H1 (cell line): ENCODE results near the gene ARL5A. TPM values are rescaled to one million over a fixed set of nuclear protein-coding genes. Genes with fewer than 3 reads are reported as not detected.

ENCODE experiments used
- CTCF ChIA-PET: fragments of 300-600 bp; sonication (Branson Sonifier 250); formaldehyde crosslinking; loops from one replicate; lab custom pipeline; 2021; ENCODE audit not compliant: partially characterized antibody; lab: Charles Lee
- POLR2A ChIA-PET: fragments of 300-600 bp; sonication (Branson Sonifier 250); formaldehyde crosslinking; loops from one replicate; lab custom pipeline; 2021; ENCODE audit warnings: inconsistent platforms; ENCODE audit not compliant: partially characterized antibody; lab: Charles Lee
- DNase-seq, 2 experiments: peaks; one replicate each; pipeline versions ENCODE4 v3.0.0 to v3.0.0-alpha.2; 2010 to 2022; ENCODE audit warnings: low spot score in 2 of 2, low read depth in 1 of 2, mixed read lengths in 1 of 2
- FAIRE-seq: peaks from 2 replicates; lab custom pipeline; 2011; peaks lifted over from hg19 to GRCh38; lab: Jason Lieb, UNC
- H2AFZ ChIP-seq: 2 replicates; pipeline ENCODE4 v1.8.1; 2012; ENCODE audit warnings: low read length, inconsistent platforms
- H2AK5ac ChIP-seq: 2 replicates; pipeline ENCODE4 v1.6.1; 2013; ENCODE audit warnings: low read depth, low read length
- H2BK120ac ChIP-seq: replicated peaks from 2 replicates; pipeline ENCODE3; 2013; ENCODE audit warnings: low read depth, low read length, inconsistent platforms
- H2BK12ac ChIP-seq: 2 replicates; pipeline ENCODE4 v1.6.1; 2013; ENCODE audit warnings: low read depth, low read length
- H2BK15ac ChIP-seq: 2 replicates; pipeline ENCODE4 v1.6.1; 2013; ENCODE audit warnings: low read length
- H2BK20ac ChIP-seq: 2 replicates; pipeline ENCODE4 v1.6.1; 2013; ENCODE audit warnings: low read length
- H2BK5ac ChIP-seq: 2 replicates; pipeline ENCODE4 v1.6.1; 2013; ENCODE audit warnings: low read depth, low read length
- H3K14ac ChIP-seq: 2 replicates; pipeline ENCODE4 v1.6.1; 2013; ENCODE audit warnings: inconsistent platforms; ENCODE audit not compliant: insufficient read length
- H3K18ac ChIP-seq: 2 replicates; pipeline ENCODE4 v1.6.1; 2013; ENCODE audit warnings: low read length; ENCODE audit errors: extremely low read depth
- H3K23ac ChIP-seq: 2 replicates; pipeline ENCODE4 v1.6.1; 2013; ENCODE audit warnings: inconsistent platforms; ENCODE audit not compliant: insufficient read length
- H3K23me2 ChIP-seq: 2 replicates; pipeline ENCODE4 v1.6.1; 2013; ENCODE audit warnings: low read depth, low read length
- H3K27ac ChIP-seq: 2 replicates; pipeline ENCODE4 v1.6.1; 2011; ENCODE audit warnings: low read depth, low read length, inconsistent platforms
- H3K27me3 ChIP-seq, 4 experiments: replicated peaks in 1 of 4; 1 replicate in 1 of 4; 2 replicates in 3 of 4; pipeline versions ENCODE4 v1.6.1 to v1.8.1; 2011 to 2013; ENCODE audit warnings: low read length in 3 of 4, mild to moderate bottlenecking in 3 of 4, inconsistent platforms in 2 of 4, mixed read lengths in 2 of 4, moderate library complexity in 1 of 4; ENCODE audit not compliant: control insufficient read depth in 3 of 4, insufficient read depth in 3 of 4; ENCODE audit errors: extremely low read depth in 1 of 4
- H3K36me3 ChIP-seq, 4 experiments: 2 replicates each; pipeline versions ENCODE4 v1.6.1 to v1.8.1; 2011 to 2013; ENCODE audit warnings: mild to moderate bottlenecking in 4 of 4, low read length in 3 of 4, moderate library complexity in 2 of 4, control low read depth in 1 of 4, inconsistent platforms in 1 of 4; ENCODE audit not compliant: insufficient read depth in 4 of 4, control insufficient read depth in 2 of 4
- H3K4ac ChIP-seq: replicated peaks from 2 replicates; pipeline ENCODE3; 2013; ENCODE audit warnings: low read length, low read depth, mixed read lengths, inconsistent platforms; ENCODE audit not compliant: insufficient read length
- H3K4me1 ChIP-seq, 4 experiments: replicated peaks in 1 of 4; 1 replicate in 1 of 4; 2 replicates in 3 of 4; pipeline versions ENCODE4 v1.6.1 to v1.8.1; 2011 to 2013; ENCODE audit warnings: low read length in 3 of 4, inconsistent platforms in 2 of 4, mixed read lengths in 1 of 4; ENCODE audit not compliant: insufficient read depth in 4 of 4, control insufficient read depth in 3 of 4
- H3K4me2 ChIP-seq, 2 experiments: 2 replicates each; pipeline versions ENCODE4 v1.6.1 to v1.8.1; 2011 to 2013; ENCODE audit warnings: low read depth in 2 of 2, low read length in 2 of 2, control low read depth in 1 of 2, inconsistent platforms in 1 of 2, mild to moderate bottlenecking in 1 of 2; ENCODE audit not compliant: insufficient read depth in 1 of 2
- H3K4me3 ChIP-seq, 4 experiments: fragments of 200-600, 300-600 bp in 1 of 4; sonication (generic), shearing (Covaris generic), sonication (Bioruptor Twin) in 1 of 4; 2 replicates each; pipeline versions ENCODE4 v1.5.1 to v1.8.1; 2011 to 2016; ENCODE audit warnings: low read length in 4 of 4, low read depth in 3 of 4, control low read depth in 2 of 4, inconsistent platforms in 2 of 4, mild to moderate bottlenecking in 2 of 4, mixed read lengths in 1 of 4, moderate library complexity in 1 of 4; ENCODE audit not compliant: insufficient read depth in 2 of 4; ENCODE audit errors: extremely low read depth in 1 of 4
- H3K56ac ChIP-seq: replicated peaks from 2 replicates; pipeline ENCODE3; 2013; ENCODE audit warnings: low read depth, mild to moderate bottlenecking, mixed read lengths, low read length, inconsistent platforms; ENCODE audit not compliant: insufficient read length
- H3K79me1 ChIP-seq: 2 replicates; pipeline ENCODE4 v1.6.1; 2013; ENCODE audit warnings: low read depth, low read length, control low read depth
- H3K79me2 ChIP-seq, 2 experiments: 2 replicates each; pipeline versions ENCODE4 v1.6.1 to v1.8.1; 2012 to 2013; ENCODE audit warnings: low read length in 2 of 2, mild to moderate bottlenecking in 2 of 2, inconsistent platforms in 1 of 2; ENCODE audit not compliant: insufficient read depth in 2 of 2, control insufficient read depth in 1 of 2
- H3K9ac ChIP-seq, 4 experiments: replicated peaks in 1 of 4; 1 replicate in 1 of 4; 2 replicates in 3 of 4; pipeline versions ENCODE4 v1.6.1 to v1.8.1; 2011 to 2013; ENCODE audit warnings: low read depth in 3 of 4, low read length in 3 of 4, control low read depth in 2 of 4, mild to moderate bottlenecking in 2 of 4, moderate library complexity in 2 of 4, inconsistent platforms in 1 of 4; ENCODE audit errors: extremely low read depth in 1 of 4
- H3K9me3 ChIP-seq, 2 experiments: 2 replicates each; pipeline versions ENCODE4 v1.6.1 to v1.8.1; 2012 to 2013; ENCODE audit warnings: mild to moderate bottlenecking in 2 of 2, moderate library complexity in 2 of 2, control low read depth in 1 of 2, inconsistent platforms in 1 of 2, low read depth in 1 of 2, low read length in 1 of 2, mixed read lengths in 1 of 2; ENCODE audit not compliant: insufficient read depth in 2 of 2
- H4K20me1 ChIP-seq, 2 experiments: replicated peaks in 1 of 2; 2 replicates each; pipeline versions ENCODE3 to v1.8.1; 2011 to 2013; ENCODE audit warnings: inconsistent platforms in 2 of 2, low read length in 2 of 2, mild to moderate bottlenecking in 1 of 2; ENCODE audit not compliant: insufficient read depth in 2 of 2, control insufficient read depth in 1 of 2
- H4K5ac ChIP-seq: 2 replicates; pipeline ENCODE4 v1.6.1; 2013; ENCODE audit warnings: low read length, low read depth, mixed read lengths, inconsistent platforms; ENCODE audit not compliant: insufficient read length
- H4K8ac ChIP-seq: 2 replicates; pipeline ENCODE4 v1.8.0; 2013; ENCODE audit warnings: mild to moderate bottlenecking, moderate library complexity, low read length, inconsistent platforms; ENCODE audit not compliant: insufficient read depth; ENCODE audit errors: extremely low read depth
- H4K91ac ChIP-seq: replicated peaks from 2 replicates; pipeline ENCODE3; 2013; ENCODE audit warnings: low read length, mixed read lengths, inconsistent platforms; ENCODE audit not compliant: insufficient read length
- KDM1A ChIP-seq: fragments of 200-600, 300-600 bp; sonication (generic); IDR thresholded peaks from 2 replicates; pipeline ENCODE4 v1.7.1; 2016; ENCODE audit warnings: mild to moderate bottlenecking, low read length, borderline replicate concordance
- TAF7 ChIP-seq: optimal IDR thresholded peaks from 2 replicates; pipeline ENCODE3; 2011; ENCODE audit warnings: low read depth, mild to moderate bottlenecking, inconsistent platforms, low read length, moderate library complexity, borderline replicate concordance
- whole genome bisulfite sequencing, 2 experiments: shearing (Covaris generic) in 1 of 2; methylation state at CpG; one replicate each; pipeline versions ENCODE4 v1.1.6 to v1.1.7; 2013 to 2015; ENCODE audit warnings: low lambda C conversion rate in 2 of 2, mixed read lengths in 2 of 2, inconsistent platforms in 1 of 2, low coverage in 1 of 2, missing lambda C conversion rate in 1 of 2; ENCODE audit not compliant: insufficient replicate concordance in 2 of 2, insufficient coverage in 1 of 2, insufficient read length in 1 of 2; ENCODE audit errors: extremely low coverage in 1 of 2, missing lambda C conversion rate in 1 of 2; 5-methylcytosine and 5-hydroxymethylcytosine counted together
- polyA plus RNA-seq, 7 experiments: library from polyadenylated mRNA; depleted of rRNA in 3 of 7; stranded (reverse) in 5 of 7; unstranded in 2 of 7; fragments of >200 nt in 5 of 7; fragments of 200-250 nt in 2 of 7; gene quantifications; 1 replicate in 5 of 7; 2 replicates in 1 of 7; 4 replicates in 1 of 7; pipeline versions ENCODE4 v1.2.1 to v1.2.3, GENCODE V29; 2011 to 2013; ENCODE audit warnings: missing spikeins in 2 of 7, mixed read lengths in 2 of 7
- total RNA-seq: library from RNA; stranded (reverse); fragmentation: NEBNext Ultra II Directional; extraction: Animal tissue kit (Norgen Biotek cat#: 25700); gene quantifications from 2 replicates; pipeline ENCODE4 v1.2.1, GENCODE V29; 2021

Gene ARL5A
- total and polyA plus RNA-seq, 2 of the 8 experiments (the other 6 are each of a cell fraction or from before 2014, with no cell fraction given) = 12.6 to 86.3 TPM

DNA sequence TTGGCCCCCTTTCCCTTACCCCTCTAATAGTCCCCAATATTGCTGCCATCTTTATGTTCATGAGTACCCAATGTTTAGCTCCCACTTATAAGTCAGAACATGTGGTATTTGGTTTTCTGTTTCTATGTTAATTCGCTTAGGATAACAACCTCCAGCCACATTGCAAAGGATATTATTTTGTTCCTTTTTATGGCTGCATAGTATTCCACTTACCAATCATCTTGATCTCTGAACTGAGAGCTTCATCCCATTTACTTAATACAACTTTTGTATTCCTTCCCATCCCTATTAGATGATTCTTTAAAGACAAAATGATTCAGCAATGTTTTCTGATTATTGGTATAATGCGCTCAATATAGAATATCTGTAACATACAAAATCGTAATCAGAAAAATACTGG, 36.7 kb downstream of the ARL5A start:
- no peak overlapping the region for H2AFZ ChIP-seq
- no peak overlapping the region for H3K9ac ChIP-seq
- no peak overlapping the region for H3K4ac ChIP-seq
- peak; percentile 36; the same call in 1 of the 2 replicates for TF ChIP-seq KDM1A
- TF ChIP-seq TAF7 = no peak
- FAIRE-seq = no peak
- no peak overlapping the region for H2AK5ac ChIP-seq
- 93% methylated on average over 3 of the region's 3 CpGs; no CpG with 5 or more reads in 1 of the 2 experiments for WGBS, 2 experiments
- no peak overlapping the region for H3K14ac ChIP-seq
- no peak overlapping the region for H3K27ac ChIP-seq
- H3K56ac ChIP-seq = no peak overlapping the region
- no peak overlapping the region for H3K18ac ChIP-seq
- no peaks in the 10 kb centered on the region for H3K23me2 ChIP-seq
- no peak for DNase-seq
- no peak overlapping the region for H2BK15ac ChIP-seq
- ChIA-PET POLR2A (interaction anchor here (0.8 to 1.3 kb wide), 2 partner anchors 17 to 32 kb away, joined by 3 to 4 read pairs; no protein-coding TSS in a partner anchor), CTCF (interaction anchor here (1.1 to 1.7 kb wide), 4 partner anchors 15 to 234 kb away, joined by 3 to 5 read pairs (median 4); no protein-coding TSS in a partner anchor)
- no peak overlapping the region for H3K4me3 ChIP-seq
- peaks cover 0 to 7% (median 0%) of the 10 kb centered on the region in 4 experiments; a peak in 1 of 8 replicates for H3K36me3 ChIP-seq
- no peak overlapping the region for H3K4me2 ChIP-seq
- no peaks in the 10 kb centered on the region for H3K79me2 ChIP-seq
- H3K79me1 ChIP-seq = no peaks in the 10 kb centered on the region; the same call in 1 of the 2 replicates
- H4K8ac ChIP-seq = no peak overlapping the region
- no peaks in the 10 kb centered on the region for H3K27me3 ChIP-seq
- no peak overlapping the region for H3K23ac ChIP-seq
- no peak overlapping the region for H4K5ac ChIP-seq
- H2BK120ac ChIP-seq = no peak overlapping the region
- H3K9me3 ChIP-seq = 0 out of 4 replicates have a peak, but pooled peaks cover 0 to 2% of the 10 kb centered on the region in 2 experiments
- H4K91ac ChIP-seq = no peak overlapping the region
- H2BK20ac ChIP-seq = no peak overlapping the region
- no peak overlapping the region for H2BK12ac ChIP-seq
- no peak overlapping the region for H2BK5ac ChIP-seq
- H3K4me1 ChIP-seq = no peaks in the 10 kb centered on the region
- peaks cover 0 to under 1% of the 10 kb centered on the region in 2 experiments for H4K20me1 ChIP-seq
